Epithelial cell of proximal tubule (primary cell): ENCODE results near the gene ING5. TPM values are rescaled to one million over a fixed set of nuclear protein-coding genes. Genes with fewer than 3 reads are reported as not detected.
A peak's percentile ranks its signal among the peaks of the same experiment; 100 is the strongest.

Source experiments
- DNase-seq: peaks from one replicate; pipeline ENCODE4 v3.0.0-alpha.2; 2011; ENCODE audit warnings: low read depth
- H3K4me3 ChIP-seq: 2 replicates; pipeline ENCODE4 v1.5.1; 2011; ENCODE audit warnings: low read depth, mild to moderate bottlenecking, low read length
- CTCF ChIP-seq: conservative IDR thresholded peaks from 2 replicates; pipeline ENCODE4 v1.5.1; 2012; ENCODE audit warnings: low read depth, mild to moderate bottlenecking, low read length
- total RNA-seq: library from RNA; depleted of rRNA; stranded (reverse); fragments of >200 nt; gene quantifications from 2 replicates; pipeline ENCODE4 v1.2.3, GENCODE V29; 2015

ING5 gene
- total RNA-seq, 1 donor from 2014 or later = 10.4 TPM

- TF ChIP-seq CTCF = no peak
- no peak for DNase-seq
- H3K4me3 ChIP-seq = no peak overlapping the region
These were observed 7.0 kb downstream of the ING5 start for GRCh38 chr2:241708879-241709278.

- no peak overlapping the region for H3K4me3 ChIP-seq
- DNase-seq = no peak
- TF ChIP-seq CTCF = no peak
These were observed 17.3 kb downstream of the ING5 start for GRCh38 chr2:241719093-241719492.

GRCh38 chr2:241720099-241720498 is 18.3 kb downstream of the ING5 start:
- no peak for DNase-seq
- H3K4me3 ChIP-seq = no peak overlapping the region
- no peak for TF ChIP-seq CTCF

GRCh38 chr2:241720560-241720959 is 18.7 kb downstream of the ING5 start:
- TF ChIP-seq CTCF = no peak
- no peak overlapping the region for H3K4me3 ChIP-seq
- no peak for DNase-seq

- no peak for DNase-seq
- no peak for TF ChIP-seq CTCF
- H3K4me3 ChIP-seq = no peak overlapping the region
These were observed 20.0 kb downstream of the ING5 start for GRCh38 chr2:241721852-241722251.

GRCh38 chr2:241722896-241723454 is 21.1 kb downstream of the ING5 start:
- H3K4me3 ChIP-seq = no peak overlapping the region
- no peak for TF ChIP-seq CTCF
- no peak for DNase-seq

GRCh38 chr2:241724259-241724974 is 22.6 kb downstream of the ING5 start:
- peak; percentile 32 for TF ChIP-seq CTCF
- DNase-seq = no peak
- no peak overlapping the region for H3K4me3 ChIP-seq
